ENCODE data around the gene TACR2.

The TACR2 gene

GRCh38 chr10:69367469-69367868, 49.2 kb downstream of the TACR2 start:
- no peak for DNase-seq

- DNase-seq, result no peak
Measured at GRCh38 chr10:69366738-69367137, 50.0 kb downstream of the TACR2 start.

- no peak for DNase-seq
Measured at GRCh38 chr10:69364232-69364940, 52.3 kb downstream of the TACR2 start.

DNA sequence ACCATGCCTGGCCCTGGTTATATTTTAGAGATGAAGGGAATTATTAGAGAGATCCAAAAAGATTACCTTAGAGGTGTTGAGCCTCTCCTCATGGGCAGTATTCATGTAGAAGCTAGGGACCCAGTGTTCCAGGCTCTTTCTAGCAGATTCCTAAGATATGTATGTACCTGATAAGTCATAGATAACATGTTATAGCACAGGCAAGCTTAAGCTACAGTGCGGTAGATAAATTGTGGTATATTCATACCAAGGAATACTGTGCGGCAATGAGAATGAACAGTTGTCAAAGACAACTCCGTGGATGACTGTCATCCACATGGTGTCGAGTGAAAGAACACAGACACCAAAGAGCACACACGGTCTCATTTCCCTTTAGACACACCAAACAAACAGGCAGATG, 53.1 kb downstream of the TACR2 start:
- DNase-seq, result no peak

DNA sequence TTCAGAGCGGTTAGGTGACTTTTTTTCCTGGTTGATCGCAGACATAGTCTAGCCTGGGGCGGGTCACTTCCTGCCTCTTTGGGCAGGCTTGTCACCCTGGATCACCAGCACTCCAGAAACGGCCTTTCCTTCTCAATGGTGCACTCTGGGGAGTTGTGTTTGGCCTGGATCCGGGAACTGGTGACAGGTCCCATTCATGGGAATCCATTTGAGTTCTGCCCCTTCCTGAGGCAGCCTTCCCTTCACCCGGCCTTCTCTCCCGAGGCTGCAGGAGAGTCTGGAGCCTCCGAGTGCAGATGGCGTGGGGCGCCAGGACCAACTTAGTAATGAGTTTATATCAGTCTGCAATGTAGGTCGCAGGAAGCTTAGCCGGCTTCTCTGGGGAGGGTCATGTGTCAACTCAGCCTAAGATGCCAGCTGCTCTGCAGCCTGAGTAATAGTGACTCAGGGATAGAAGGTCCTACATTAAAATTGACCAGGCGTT, 54.2 kb downstream of the TACR2 start:
- DNase-seq, result no peak

DNA sequence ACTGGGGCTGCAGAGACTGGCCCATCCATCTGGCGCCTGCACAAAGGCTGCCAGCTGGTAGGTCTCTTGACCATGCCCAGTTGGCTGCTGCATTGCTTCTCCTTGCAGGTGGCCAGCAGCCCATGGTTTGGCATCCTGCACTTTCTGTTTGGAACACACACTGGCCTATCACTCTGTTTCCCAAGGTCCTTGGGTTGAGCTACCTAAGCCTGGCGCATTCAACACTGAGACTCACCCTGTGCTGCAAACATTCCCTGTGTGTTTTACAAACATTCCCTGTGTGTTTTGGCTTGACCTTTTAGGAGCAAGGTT, 55.5 kb downstream of the TACR2 start:
- no peak for DNase-seq

GRCh38 chr10:69360485-69361302, 56.0 kb downstream of the TACR2 start:
- DNase-seq, result no peak

- DNase-seq, result no peak
Measured at GRCh38 chr10:69359594-69359993, 57.1 kb downstream of the TACR2 start.

- DNase-seq, result peak; percentile 11
Measured at GRCh38 chr10:69359148-69359547, 57.6 kb downstream of the TACR2 start.

GRCh38 chr10:69358148-69358795, 58.4 kb downstream of the TACR2 start:
- no peak for DNase-seq

DNA sequence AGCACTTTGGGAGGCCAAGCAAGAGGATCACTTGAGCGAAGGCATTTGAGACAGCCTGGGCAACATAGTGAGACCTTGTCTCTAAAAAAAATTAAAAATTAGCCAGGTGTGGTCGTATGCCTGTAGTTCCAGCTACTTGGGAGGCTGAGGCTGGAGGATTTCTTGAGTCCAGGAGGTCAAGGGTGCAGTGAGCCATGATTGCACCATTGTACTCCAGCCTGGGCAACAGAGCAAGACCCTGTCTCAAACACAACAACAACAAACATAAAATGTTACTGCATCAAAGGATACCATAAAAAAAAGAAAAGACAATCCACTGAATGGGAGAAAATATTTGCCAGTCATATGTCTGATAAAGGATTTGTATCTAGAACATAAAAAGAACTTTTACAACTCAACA, 60.5 kb downstream of the TACR2 start:
- DNase-seq, result no peak

DNA sequence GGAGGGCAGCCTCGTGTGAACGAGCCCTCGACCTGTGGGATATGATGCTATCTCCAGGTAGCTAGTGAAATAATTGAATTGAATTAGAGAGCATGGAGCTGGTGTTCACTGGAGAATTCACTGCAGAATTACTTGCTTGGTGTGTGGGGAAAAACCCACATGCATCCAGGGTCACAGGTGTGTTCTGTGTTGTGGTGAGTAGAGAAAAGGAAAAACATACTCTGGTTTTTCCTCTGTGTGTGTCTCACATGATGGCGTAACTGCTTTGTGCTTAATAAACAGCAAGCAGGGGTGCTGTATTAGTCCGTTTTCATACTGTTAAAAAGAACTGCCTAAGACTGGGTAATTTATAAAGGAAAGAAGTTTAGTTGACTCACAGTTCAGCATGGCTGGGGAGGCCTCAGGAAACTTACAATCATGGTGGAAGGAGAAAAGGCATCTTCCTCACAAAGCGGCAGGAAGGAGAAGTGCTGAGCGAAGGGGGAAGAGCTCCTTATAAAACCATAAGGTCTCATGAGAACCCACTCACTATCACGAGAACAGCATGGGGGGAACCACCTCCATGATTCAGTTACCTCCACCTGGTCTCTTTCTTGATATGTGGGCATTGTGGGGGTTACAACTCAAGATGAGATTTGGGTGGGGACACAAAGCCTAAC, 62.6 kb downstream of the TACR2 start:
- DNase-seq, result no peak
